Hepatocyte (in vitro differentiated cells): ENCODE results near the gene NLRC5.
"Not testable (repeated sequence)": the region's sequence is repeated elsewhere in the genome, so short reads cannot be mapped to it uniquely, and the experiment has no call there.

Source experiments
- EZH2 ChIP-seq: fragments of 200-600 bp; sonication (generic); IDR thresholded peaks from 2 replicates; pipeline ENCODE4 v1.6.1; 2016; ENCODE audit warnings: antibody characterized with exemption, mild to moderate bottlenecking, borderline replicate concordance
- TF ChIP-seq, protein P1 (sequence below): fragments of 200-600 bp; sonication (generic); IDR thresholded peaks from 2 replicates; pipeline ENCODE4 v1.5.1; 2016; ENCODE audit warnings: antibody characterized with exemption, mild to moderate bottlenecking; ENCODE audit not compliant: poor library complexity

DNA sequence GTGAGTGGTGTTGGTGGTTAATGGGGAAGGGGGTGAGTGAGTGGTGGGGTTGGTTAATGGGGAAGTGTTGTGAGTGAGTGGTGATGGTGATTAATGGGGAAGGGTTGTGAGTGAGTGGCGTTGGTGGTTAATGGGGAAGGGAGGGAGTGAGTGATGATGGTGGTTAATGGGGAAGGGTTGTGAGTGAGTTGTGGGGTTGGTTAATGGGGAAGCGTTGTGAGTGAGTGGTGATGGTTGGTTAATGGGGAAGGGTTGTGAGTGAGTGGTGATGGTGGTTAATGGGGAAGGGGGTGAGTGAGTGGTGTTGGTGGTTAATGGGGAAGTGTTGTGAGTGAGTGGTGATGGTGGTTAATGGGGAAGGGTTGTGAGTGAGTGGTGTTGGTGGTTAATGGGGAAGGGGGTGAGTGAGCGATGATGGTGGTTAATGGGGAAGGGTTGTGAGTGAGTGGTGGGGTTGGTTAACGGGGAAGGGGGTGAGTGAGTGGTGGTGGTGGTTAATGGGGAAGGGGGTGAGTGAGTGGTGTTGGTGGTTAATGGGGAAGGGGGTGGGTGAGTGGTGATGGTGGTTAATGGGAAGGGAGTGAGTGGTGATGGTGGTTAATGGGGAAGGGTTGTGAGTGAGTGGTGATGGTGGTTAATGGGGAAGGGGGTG, 81.8 kb downstream of the NLRC5 start:
- TF ChIP-seq, protein P1, sequence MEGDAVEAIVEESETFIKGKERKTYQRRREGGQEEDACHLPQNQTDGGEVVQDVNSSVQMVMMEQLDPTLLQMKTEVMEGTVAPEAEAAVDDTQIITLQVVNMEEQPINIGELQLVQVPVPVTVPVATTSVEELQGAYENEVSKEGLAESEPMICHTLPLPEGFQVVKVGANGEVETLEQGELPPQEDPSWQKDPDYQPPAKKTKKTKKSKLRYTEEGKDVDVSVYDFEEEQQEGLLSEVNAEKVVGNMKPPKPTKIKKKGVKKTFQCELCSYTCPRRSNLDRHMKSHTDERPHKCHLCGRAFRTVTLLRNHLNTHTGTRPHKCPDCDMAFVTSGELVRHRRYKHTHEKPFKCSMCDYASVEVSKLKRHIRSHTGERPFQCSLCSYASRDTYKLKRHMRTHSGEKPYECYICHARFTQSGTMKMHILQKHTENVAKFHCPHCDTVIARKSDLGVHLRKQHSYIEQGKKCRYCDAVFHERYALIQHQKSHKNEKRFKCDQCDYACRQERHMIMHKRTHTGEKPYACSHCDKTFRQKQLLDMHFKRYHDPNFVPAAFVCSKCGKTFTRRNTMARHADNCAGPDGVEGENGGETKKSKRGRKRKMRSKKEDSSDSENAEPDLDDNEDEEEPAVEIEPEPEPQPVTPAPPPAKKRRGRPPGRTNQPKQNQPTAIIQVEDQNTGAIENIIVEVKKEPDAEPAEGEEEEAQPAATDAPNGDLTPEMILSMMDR: not testable (repeated sequence)
- TF ChIP-seq EZH2: not testable (repeated sequence)
